NOMO-1 (cell line): Measurements from ENCODE around the gene PLK3.
"Not testable (repeated sequence)": the region's sequence is repeated elsewhere in the genome, so short reads cannot be mapped to it uniquely, and the experiment has no call there.

Experiments
- DNase-seq, 2 experiments: peaks; one replicate each; lab custom pipeline; 2025; ENCODE audit not compliant: unreplicated experiment in 2 of 2; lab: John Stamatoyannopoulos, UW

The PLK3 gene

GRCh38 chr1:44826375-44827196 lies 26.4 kb downstream of the PLK3 start:
- DNase-seq, result peak; percentile 67 to 81

- no peak for DNase-seq
Measured at GRCh38 chr1:44827197-44828002, 27.2 kb downstream of the PLK3 start.

- DNase-seq, result no peak
Measured at GRCh38 chr1:44828003-44828651, 27.9 kb downstream of the PLK3 start.

- no peak for DNase-seq
Measured at GRCh38 chr1:44828841-44829440, 28.8 kb downstream of the PLK3 start.

- DNase-seq, result no peak
Measured at GRCh38 chr1:44829506-44830384, 29.6 kb downstream of the PLK3 start.

- DNase-seq, result no peak
Measured at GRCh38 chr1:44830900-44831304, 30.7 kb downstream of the PLK3 start.

- DNase-seq, result no peak
Measured at GRCh38 chr1:44831516-44831915, 31.3 kb downstream of the PLK3 start.

GRCh38 chr1:44832056-44832705 lies 32.0 kb downstream of the PLK3 start:
- no peak for DNase-seq

- DNase-seq, result no peak
Measured at GRCh38 chr1:44834328-44834727, 34.2 kb downstream of the PLK3 start.

- DNase-seq, result peak; percentile 70 to 80
Measured at GRCh38 chr1:44835738-44836675, 35.8 kb downstream of the PLK3 start.

GRCh38 chr1:44838294-44838693 lies 38.1 kb downstream of the PLK3 start:
- not testable (repeated sequence) for DNase-seq

- no peak for DNase-seq
Measured at GRCh38 chr1:44839576-44839975, 39.4 kb downstream of the PLK3 start.

GRCh38 chr1:44842486-44842861 lies 42.3 kb downstream of the PLK3 start:
- DNase-seq, result no peak

- peak; percentile 26 to 39 for DNase-seq
Measured at GRCh38 chr1:44842862-44843655, 42.9 kb downstream of the PLK3 start, which contains the start of gene PTCH2. TSS of gene PTCH2 (minus strand) at chr1:44843253. CDS start at chr1:44842932, 321 bp downstream.

GRCh38 chr1:44846985-44847384 lies 46.8 kb downstream of the PLK3 start:
- DNase-seq, result no peak

- no peak for DNase-seq
Measured at GRCh38 chr1:44847845-44848244, 47.7 kb downstream of the PLK3 start.

- no peak for DNase-seq
Measured at GRCh38 chr1:44848456-44849181, 48.4 kb downstream of the PLK3 start.
